HG03354 (cell line): ENCODE data around the gene HTR3E.
"Not testable (repeated sequence)": the region's sequence is repeated elsewhere in the genome, so short reads cannot be mapped to it uniquely, and the experiment has no call there.

Experiments used
- ATAC-seq: cut with Tn5 transposase; IDR thresholded peaks from one replicate; pipeline ENCODE4 v1.9.1; 2021; ENCODE audit warnings: mild to moderate bottlenecking; ENCODE audit not compliant: unreplicated experiment, poor library complexity, severe bottlenecking

The HTR3E gene

DNA sequence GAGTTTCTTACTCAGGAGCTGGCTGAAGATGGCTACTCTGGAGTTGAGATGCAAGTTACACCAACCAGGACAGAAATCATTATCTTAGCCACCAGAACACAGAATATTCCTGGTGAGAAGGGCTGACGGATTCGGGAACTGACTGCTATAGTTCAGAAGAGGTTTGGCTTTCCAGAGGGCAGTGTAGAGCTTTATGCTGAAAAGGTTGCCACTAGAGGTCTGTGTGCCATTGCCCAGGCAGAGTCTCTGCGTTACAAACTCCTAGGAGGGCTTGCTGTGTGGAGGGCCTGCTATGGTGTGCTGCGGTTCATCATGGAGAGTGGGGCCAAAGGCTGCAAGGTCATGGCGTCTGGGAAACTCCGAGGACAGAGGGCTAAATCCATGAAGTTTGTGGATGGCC is 52.9 kb downstream of the HTR3E start:
- not testable (repeated sequence) for ATAC-seq

GRCh38 chr3:184154885-184155643 is 58.2 kb downstream of the HTR3E start, which contains the start of gene DVL3:
Gene DVL3 (plus strand): TSS chr3:184155377. CDS start chr3:184155636, 259 bp downstream.
- peak; percentile 78 for ATAC-seq

DNA sequence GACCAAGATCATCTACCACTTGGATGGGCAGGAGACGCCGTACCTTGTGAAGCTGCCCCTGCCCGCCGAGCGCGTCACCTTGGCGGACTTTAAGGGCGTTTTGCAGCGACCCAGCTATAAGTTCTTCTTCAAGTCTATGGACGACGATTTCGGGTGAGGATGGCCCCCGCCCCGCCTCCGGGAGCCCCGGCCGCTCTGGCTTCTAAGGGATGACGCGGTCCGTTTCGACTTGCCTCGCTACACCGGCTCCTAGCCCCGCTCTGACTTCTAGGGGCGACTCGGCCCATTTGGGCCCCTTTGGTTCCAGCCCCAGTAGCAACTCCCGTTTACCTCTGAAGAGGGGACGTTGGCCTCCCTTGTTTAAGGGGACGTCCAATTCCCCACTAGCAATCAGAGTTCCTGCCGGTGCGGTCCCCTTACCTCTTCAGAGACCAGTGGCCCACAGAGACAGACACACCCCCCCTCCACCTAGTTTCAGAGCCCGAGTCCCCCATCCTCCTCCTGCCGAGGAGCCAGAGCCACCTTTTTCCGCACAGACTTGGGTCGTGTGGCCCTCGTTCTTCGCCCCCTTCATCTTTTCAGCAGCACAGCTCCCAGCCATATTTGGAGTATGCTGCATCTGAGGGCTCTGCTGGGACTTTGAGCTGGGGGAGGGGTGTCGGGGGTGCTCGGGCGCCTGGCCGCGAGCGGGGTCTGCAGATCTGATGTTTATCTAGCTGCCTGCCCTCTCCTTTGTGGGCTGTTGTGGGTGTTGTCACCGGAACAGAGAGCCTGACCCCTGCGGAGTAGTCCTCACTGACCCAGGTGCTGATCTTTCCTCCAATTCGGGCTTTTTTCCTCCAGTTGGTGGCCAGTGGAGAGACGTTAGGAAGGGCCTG is 59.0 kb downstream of the HTR3E start:
- peak; percentile 45 for ATAC-seq

GRCh38 chr3:184156522-184156955 is 59.7 kb downstream of the HTR3E start:
- ATAC-seq = no peak
